ENCODE results near the gene RRAGD. TPM values are rescaled to one million over a fixed set of nuclear protein-coding genes. Genes with fewer than 3 reads are reported as not detected.

RRAGD gene
- total RNA-seq, 2 donors from 2014 or later: 19.4 to 22.7 TPM

DNA sequence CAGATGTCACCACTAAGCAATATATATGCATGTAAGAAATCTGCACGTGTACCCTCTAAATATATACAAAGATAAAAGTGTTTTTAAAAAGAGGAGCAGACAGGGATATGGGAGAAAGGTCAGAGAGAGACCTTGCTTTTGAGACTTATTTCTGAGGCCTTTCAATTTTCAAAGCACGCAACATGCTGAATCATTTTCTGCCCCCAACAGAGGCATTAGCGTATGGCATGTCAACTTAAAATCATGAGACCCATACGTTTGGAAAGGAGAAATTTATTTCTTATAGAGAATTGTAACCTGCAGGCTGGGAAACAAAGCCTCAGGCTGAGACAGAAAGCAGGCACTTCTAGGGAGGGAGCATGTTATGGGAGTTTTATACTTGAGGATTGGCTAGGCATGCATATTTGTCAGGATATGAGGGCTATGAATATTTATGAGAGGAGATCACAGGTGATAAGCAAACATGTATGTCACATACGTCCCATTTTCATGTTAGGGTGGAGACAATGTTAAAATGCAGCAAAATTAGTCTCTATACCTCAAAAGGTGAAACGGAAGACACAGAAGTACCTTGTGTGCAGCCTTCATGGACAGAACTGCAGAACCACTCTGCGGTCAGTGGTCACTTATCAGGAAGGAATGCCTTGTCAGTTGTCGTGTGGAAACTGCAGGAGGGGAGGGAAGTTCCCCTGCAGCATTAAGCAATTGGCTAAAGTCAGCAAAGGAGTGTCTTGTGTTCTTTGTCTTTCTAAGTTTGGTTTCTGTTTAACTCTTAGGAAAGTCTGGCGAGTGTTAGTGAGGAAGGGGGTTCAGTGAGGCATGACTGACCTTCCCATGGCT lies 90.7 kb downstream of the RRAGD start:
- 70% methylated on average over 9 of the region's 9 CpGs for WGBS
- no peak overlapping the region for H3K4me3 ChIP-seq
- DNase-seq (ENCODE audit: low spot score): peak; percentile 40
- H3K4me1 ChIP-seq (replicated peaks): no peaks in the 10 kb centered on the region
- H3K27ac ChIP-seq: peak overlapping the region; percentile 36 to 44
- no peaks in the 10 kb centered on the region for H3K27me3 ChIP-seq (replicated peaks; ENCODE audit: insufficient read depth)
- no peaks in the 10 kb centered on the region for H3K36me3 ChIP-seq
- H3K9me3 ChIP-seq: no peaks in the 10 kb centered on the region
- intact Hi-C loops (cut with DNase I): no loop called here
- TF ChIP-seq, protein P1, sequence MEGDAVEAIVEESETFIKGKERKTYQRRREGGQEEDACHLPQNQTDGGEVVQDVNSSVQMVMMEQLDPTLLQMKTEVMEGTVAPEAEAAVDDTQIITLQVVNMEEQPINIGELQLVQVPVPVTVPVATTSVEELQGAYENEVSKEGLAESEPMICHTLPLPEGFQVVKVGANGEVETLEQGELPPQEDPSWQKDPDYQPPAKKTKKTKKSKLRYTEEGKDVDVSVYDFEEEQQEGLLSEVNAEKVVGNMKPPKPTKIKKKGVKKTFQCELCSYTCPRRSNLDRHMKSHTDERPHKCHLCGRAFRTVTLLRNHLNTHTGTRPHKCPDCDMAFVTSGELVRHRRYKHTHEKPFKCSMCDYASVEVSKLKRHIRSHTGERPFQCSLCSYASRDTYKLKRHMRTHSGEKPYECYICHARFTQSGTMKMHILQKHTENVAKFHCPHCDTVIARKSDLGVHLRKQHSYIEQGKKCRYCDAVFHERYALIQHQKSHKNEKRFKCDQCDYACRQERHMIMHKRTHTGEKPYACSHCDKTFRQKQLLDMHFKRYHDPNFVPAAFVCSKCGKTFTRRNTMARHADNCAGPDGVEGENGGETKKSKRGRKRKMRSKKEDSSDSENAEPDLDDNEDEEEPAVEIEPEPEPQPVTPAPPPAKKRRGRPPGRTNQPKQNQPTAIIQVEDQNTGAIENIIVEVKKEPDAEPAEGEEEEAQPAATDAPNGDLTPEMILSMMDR (IDR thresholded peaks at IDR 0.05): no peak
- peak; percentile 52 for TF ChIP-seq POLR2AphosphoS5 (IDR thresholded peaks at IDR 0.05)

DNA sequence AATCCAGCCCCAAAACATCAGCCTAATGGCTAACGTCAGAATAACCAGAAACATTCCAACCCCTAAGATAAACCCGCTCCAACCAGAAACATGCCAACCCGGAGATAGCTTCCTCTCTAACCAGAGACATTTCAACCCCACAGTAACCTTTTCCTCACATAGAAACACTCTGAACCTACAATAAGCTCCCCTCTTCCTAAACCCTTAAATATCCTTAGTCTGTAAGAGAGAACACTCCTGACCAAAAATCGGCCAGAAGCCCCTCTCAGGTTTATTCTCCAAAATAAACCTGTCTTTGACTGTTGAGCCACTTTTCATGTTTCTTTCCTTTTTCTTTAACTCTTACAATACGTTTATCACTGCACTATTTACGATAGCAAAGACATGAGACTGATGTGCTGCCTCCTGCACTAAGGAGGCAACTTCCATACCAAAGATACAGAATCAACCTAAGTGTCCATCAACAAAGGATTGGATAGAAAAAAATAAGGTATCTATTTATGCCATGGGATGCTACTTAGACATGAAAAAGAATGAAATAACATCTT lies 92.0 kb downstream of the RRAGD start:
- Histone ChIP-seq H3K27ac (no peak overlapping the region), H3K27me3 (replicated peaks; ENCODE audit: insufficient read depth) (no peaks in the 10 kb centered on the region), H3K4me3 (no peak overlapping the region), H3K36me3 (no peaks in the 10 kb centered on the region), H3K4me1 (replicated peaks) (no peaks in the 10 kb centered on the region), H3K9me3 (no peaks in the 10 kb centered on the region)
- no peak for DNase-seq (ENCODE audit: low spot score)
- TF ChIP-seq, protein P1 (IDR thresholded peaks at IDR 0.05): no peak
- no peak for TF ChIP-seq POLR2A (IDR thresholded peaks at IDR 0.05)
- TF ChIP-seq POLR2AphosphoS5 (IDR thresholded peaks at IDR 0.05): no peak
- intact Hi-C loops (cut with DNase I): no loop called here
- WGBS: 95% methylated on average over 6 of the region's 6 CpGs

DNA sequence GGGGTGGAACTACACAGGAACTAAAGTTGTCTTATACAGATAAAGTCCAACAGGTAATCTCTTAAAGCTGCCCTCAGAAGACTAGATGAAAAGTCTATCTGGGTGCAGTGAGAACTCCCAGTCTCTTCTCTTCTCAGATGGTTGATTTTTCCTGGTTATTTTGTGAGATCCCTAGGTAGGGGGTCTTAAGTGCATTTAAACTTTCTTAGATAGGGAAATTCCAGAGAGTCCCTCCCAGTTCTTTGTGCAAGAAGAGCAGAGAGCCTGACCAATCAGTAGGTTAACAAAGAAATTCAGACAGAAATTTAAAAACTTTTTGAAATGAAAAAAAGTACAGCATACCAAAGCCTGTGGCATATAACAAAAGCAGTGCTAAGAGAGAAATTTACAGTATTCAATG lies 95.0 kb downstream of the RRAGD start:
- intact Hi-C loops (cut with DNase I): no loop called here
- no peaks in the 10 kb centered on the region for H3K27me3 ChIP-seq (replicated peaks; ENCODE audit: insufficient read depth)

DNA sequence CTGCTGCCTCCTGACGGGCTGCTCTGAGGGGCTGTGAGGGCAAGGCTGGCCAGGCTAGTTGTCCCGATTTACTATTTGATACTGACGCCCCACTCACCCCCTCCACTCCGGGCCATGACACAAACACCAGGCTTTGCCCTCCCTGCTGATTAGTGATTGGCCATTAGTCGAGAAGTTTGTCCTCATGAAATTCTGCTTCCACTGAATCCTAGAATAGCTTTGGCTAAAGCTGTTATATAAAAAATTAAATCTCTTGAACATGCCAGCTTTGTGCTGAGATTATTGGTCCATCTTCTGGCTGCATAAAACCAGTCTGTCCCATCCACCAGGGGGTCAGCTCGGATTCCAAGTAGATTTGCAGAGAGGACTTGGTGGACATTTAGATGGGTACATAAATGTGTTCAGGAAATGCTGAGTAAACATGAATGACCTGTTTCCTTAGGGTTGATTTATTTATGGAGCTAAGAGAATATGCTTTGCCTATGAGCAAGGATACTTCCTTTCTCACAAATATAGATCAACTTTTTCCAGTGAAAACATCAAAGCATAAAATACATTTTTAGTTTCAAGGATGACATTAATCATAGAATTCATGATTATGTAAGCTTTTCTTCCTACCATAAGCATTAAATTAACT lies 96.7 kb downstream of the RRAGD start, which contains the start of gene GABRR2:
Gene GABRR2, minus strand, starts transcription at position 51 of the 637 bp plus-strand sequence. CDS start 134 bp downstream, outside the sequence.
- no peaks in the 10 kb centered on the region for H3K9me3 ChIP-seq
- H3K4me3 ChIP-seq: no peak within 1 kb of the TSS
- H3K36me3 ChIP-seq: no peaks in the 10 kb centered on the region
- H3K4me1 ChIP-seq (replicated peaks): peaks cover 3% of the 10 kb centered on the region
- no peak for TF ChIP-seq POLR2A (IDR thresholded peaks at IDR 0.05)
- TF ChIP-seq POLR2AphosphoS5 (IDR thresholded peaks at IDR 0.05): no peak
- TF ChIP-seq, protein P1 (IDR thresholded peaks at IDR 0.05): no peak
- no peak for DNase-seq (ENCODE audit: low spot score)
- WGBS: 85% methylated on average over 6 of the region's 6 CpGs
- no peak within 1 kb of the TSS for H3K27ac ChIP-seq
- no peaks in the 10 kb centered on the region for H3K27me3 ChIP-seq (replicated peaks; ENCODE audit: insufficient read depth)
- intact Hi-C loops (cut with DNase I): no loop called here

More for the DNA sequence above, 95.0 kb downstream of the RRAGD start:
- no peak for DNase-seq (ENCODE audit: low spot score)
- no peaks in the 10 kb centered on the region for H3K36me3 ChIP-seq
- H3K9me3 ChIP-seq: no peaks in the 10 kb centered on the region
- no peak overlapping the region for H3K4me3 ChIP-seq
- H3K27ac ChIP-seq: no peak overlapping the region
- TF ChIP-seq, protein P1 (IDR thresholded peaks at IDR 0.05): no peak
- no peak for TF ChIP-seq POLR2A (IDR thresholded peaks at IDR 0.05)
- no peak for TF ChIP-seq POLR2AphosphoS5 (IDR thresholded peaks at IDR 0.05)
- no peaks in the 10 kb centered on the region for H3K4me1 ChIP-seq (replicated peaks)

Data from prostate gland (tissue), 2 donors.